GM12801 (cell line): ENCODE measurements around the gene NUP93.

Source experiments
- TF ChIP-seq, protein P1 (sequence below): IDR thresholded peaks from one replicate; pipeline ENCODE4 v1.5.1; 2011; ENCODE audit warnings: control low read depth; ENCODE audit not compliant: insufficient read length; ENCODE audit errors: extremely low read depth

NUP93 gene

DNA sequence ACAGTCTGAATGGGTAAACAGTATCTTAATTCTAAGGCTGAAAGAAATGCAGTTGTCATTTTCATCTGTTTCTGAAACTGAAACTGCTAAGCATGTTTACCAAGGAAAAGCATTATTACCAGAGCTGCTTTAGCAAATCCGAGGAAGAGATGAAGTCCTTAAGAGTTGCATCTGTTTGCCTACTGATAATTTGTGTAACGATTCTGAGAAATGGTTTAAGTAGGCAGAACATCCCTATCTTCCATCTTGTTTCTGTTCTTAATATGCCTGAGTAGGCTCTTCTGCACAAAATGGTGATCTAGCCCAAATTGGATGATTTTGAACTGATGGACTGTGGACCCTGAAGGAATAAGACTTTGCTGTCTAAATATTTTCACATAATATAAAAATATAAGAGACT is 34.9 kb downstream of the NUP93 start:
- TF ChIP-seq, protein P1, sequence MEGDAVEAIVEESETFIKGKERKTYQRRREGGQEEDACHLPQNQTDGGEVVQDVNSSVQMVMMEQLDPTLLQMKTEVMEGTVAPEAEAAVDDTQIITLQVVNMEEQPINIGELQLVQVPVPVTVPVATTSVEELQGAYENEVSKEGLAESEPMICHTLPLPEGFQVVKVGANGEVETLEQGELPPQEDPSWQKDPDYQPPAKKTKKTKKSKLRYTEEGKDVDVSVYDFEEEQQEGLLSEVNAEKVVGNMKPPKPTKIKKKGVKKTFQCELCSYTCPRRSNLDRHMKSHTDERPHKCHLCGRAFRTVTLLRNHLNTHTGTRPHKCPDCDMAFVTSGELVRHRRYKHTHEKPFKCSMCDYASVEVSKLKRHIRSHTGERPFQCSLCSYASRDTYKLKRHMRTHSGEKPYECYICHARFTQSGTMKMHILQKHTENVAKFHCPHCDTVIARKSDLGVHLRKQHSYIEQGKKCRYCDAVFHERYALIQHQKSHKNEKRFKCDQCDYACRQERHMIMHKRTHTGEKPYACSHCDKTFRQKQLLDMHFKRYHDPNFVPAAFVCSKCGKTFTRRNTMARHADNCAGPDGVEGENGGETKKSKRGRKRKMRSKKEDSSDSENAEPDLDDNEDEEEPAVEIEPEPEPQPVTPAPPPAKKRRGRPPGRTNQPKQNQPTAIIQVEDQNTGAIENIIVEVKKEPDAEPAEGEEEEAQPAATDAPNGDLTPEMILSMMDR: no peak

DNA sequence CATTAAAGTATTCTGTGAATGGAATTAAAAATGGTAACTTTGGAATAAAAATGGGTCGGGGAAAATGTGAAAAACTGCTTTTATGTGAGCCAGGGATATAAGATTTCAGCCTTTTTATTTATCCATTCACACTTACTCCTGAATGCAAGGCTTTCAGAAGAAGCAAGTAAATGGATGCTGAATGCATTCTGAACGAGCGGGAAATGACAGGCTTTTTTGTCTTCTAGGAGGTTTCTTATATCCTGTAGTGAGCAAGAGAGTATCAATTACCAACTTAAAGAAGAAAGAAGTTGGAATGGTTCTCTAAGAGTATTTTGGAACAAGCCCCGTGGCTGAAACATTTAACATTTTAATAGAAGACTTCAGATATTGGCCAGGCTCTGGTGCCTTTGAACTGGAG is 36.0 kb downstream of the NUP93 start:
- TF ChIP-seq, protein P1: no peak

DNA sequence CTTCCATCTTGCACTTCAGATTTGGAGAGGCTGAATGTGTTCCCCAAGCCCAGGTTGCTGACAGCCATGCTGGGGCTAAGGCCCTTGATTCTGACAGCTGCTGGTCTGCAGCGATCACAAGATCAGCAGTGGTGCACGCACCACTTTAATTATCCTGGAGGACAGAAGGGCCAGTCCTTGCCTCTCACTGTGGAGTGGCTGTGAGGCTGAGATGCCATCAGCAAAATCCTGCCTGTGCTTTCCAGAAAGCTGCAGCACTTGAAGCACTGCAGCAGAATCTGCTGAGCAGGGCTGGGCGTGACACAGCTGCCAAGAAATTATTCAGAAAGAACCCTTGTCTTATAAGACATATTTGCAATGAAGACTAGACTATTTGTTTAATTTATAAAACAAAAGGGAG is 37.1 kb downstream of the NUP93 start:
- TF ChIP-seq, protein P1: no peak

DNA sequence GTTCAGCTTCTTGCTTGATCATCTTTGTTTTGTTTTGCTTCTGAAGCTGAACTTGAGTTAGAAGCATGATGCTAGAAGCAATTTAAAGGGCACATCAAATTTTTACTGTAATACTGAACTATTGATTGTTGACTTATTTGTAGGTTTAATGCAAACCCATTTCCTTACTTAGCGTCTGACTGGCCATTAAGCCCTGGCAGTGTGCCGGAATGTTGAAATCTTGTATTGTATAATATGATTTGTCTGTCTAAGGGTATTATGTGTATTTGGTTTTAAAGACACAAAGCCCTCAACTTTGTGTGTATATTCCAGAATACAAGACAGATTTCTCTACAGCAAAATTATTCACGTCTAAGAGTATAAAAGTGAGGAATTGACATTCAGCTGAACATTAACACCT is 39.7 kb downstream of the NUP93 start:
- TF ChIP-seq, protein P1: no peak

DNA sequence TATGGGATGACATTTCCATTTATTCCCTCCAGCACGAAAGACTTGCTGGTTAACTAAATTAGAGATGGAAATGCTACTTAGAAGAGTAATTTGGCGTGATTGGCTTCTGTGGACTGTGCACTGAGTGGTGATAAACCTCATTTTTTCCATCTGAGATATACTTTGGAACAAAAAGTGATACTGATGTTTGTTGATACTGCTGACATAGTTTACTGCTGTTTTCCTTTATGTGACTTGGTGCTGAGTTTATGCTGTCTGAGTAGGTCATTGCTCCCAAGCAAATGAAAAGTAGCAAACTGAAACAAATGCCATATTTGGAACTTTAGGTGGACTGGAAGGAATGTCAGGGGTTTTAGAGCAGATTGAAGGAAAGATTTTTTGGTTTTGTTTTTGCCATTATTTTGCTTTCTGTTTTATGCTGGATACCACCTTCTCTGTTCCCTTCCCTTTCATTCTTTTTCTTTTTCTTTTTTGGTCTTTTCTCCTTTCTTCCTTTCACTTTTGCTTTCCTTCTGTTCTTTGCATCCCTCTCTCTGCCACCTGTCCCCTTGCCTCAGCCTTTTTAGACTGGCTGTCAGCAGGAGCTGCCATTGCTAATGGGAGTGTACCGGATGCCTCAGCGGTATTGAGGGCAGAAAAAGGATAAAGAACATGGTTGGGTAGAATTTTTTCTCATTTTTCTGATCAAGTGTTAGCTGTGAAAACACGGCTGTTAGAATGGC is 41.8 kb downstream of the NUP93 start:
- TF ChIP-seq, protein P1: no peak

DNA sequence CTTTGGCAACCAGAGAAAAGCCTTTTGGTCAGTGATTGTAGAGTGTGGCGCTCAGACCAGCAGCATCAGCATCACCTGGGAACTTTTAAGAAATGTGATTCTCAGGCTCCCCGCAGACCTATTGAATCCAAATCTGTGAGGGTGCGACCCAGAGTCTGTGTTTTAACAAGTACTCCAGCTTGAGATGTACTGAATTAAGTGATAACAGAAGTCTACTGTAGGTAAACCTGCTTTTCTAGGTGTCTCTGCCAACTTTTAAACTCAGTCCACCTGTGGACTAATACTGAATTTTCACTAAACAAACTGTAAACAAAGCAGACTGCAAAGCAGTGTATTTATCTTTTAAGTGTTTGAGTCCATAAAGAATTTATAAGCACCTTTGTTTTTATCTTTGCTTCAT is 43.6 kb downstream of the NUP93 start:
- TF ChIP-seq, protein P1: no peak

DNA sequence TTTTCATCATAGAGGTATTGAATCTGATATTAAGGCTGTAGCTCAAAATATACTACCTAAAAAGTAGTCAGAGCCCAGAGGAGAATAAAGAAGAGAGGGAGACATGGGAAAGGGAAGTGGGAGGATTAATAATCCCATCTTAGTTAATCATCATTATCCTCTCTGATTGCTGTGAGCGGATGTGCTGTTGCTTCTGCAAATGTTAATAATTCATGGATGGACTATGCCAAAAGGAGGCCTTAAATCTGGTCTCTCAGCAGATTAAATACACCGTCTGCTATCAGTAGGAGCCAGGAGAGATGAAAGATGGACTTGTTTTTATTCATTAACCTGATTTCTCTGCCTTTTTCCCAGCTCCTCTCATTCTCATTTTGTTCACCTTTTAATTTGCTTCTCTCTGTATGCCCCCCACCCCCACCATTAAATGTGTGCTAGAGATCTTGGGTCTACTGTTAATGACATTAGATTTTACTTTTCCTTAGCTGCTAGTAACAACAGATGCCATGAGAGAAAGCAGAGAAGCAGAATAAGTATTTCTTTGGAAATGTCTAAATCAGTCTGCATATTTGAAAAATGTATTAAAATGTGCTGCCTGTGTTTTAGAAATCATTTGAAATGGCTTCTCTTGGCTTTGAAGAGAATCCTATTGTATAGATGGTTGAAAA is 44.2 kb downstream of the NUP93 start:
- TF ChIP-seq, protein P1: no peak
